A673 (cell line): ENCODE measurements around the gene TGFBR1. TPM values are rescaled to one million over a fixed set of nuclear protein-coding genes. Genes with fewer than 3 reads are reported as not detected.

Experiments
- BruUV-seq: library from RNA; stranded (reverse); fragments of 400-500 nt; replicated peaks from 2 replicates; lab custom pipeline; 2021; lab: Mats Ljungman, UMichigan
- CTCF ChIA-PET: fragments of 300-600 bp; sonication (Branson Sonifier 250); formaldehyde crosslinking; loops from one replicate; lab custom pipeline; 2022; ENCODE audit warnings: antibody characterized with exemption; lab: Charles Lee
- POLR2A ChIA-PET: fragments of 300-600 bp; sonication (Branson Sonifier 250); formaldehyde crosslinking; loops from one replicate; lab custom pipeline; 2022; ENCODE audit warnings: antibody characterized with exemption; ENCODE audit not compliant: low non-redundant PET; lab: Charles Lee
- DNase-seq: peaks from one replicate; pipeline ENCODE4 v3.0.0-alpha.2; 2015; ENCODE audit warnings: low spot score
- H3K27ac ChIP-seq: fragments of 200-600 bp; sonication (generic); 2 replicates; pipeline ENCODE4 v1.5.1; 2016; ENCODE audit warnings: mixed run types, low read depth, mild to moderate bottlenecking, mixed read lengths, antibody characterized with exemption, low read length; ENCODE audit not compliant: poor library complexity, severe bottlenecking
- H3K27me3 ChIP-seq: fragments of 200-600 bp; sonication (generic); replicated peaks from 2 replicates; pipeline ENCODE4 v1.6.1; 2017; ENCODE audit warnings: mixed run types, low read depth, mild to moderate bottlenecking, mixed read lengths, antibody characterized with exemption, low read length; ENCODE audit not compliant: insufficient read depth, poor library complexity
- H3K36me3 ChIP-seq: fragments of 200-600 bp; sonication (generic); 2 replicates; pipeline ENCODE4 v1.6.1; 2016; ENCODE audit warnings: mixed run types, mild to moderate bottlenecking, mixed read lengths, antibody characterized with exemption, low read length; ENCODE audit not compliant: insufficient read depth, poor library complexity, severe bottlenecking
- H3K4me1 ChIP-seq: fragments of 200-600 bp; sonication (generic); 2 replicates; pipeline ENCODE4 v1.6.1; 2017; ENCODE audit warnings: mixed run types, mild to moderate bottlenecking, mixed read lengths, antibody characterized with exemption, low read length; ENCODE audit not compliant: insufficient read depth, poor library complexity, severe bottlenecking
- H3K4me3 ChIP-seq: fragments of 200-600 bp; sonication (generic); 2 replicates; pipeline ENCODE4 v1.5.1; 2016; ENCODE audit warnings: low read depth, mixed run types, mild to moderate bottlenecking, mixed read lengths, low read length; ENCODE audit not compliant: poor library complexity, severe bottlenecking
- H3K9me3 ChIP-seq: fragments of 200-600 bp; sonication (generic); 2 replicates; pipeline ENCODE4 v1.6.1; 2016; ENCODE audit warnings: mixed run types, low read depth, mild to moderate bottlenecking, mixed read lengths, antibody characterized with exemption, low read length; ENCODE audit not compliant: poor library complexity, severe bottlenecking
- CTCF ChIP-seq: fragments of 300-800, 200-600 bp; sonication (generic); conservative IDR thresholded peaks from 2 replicates; pipeline ENCODE4 v1.5.1; 2017; ENCODE audit warnings: low read depth, mild to moderate bottlenecking, antibody characterized with exemption, low read length, moderate library complexity, mixed read lengths
- EZH2 ChIP-seq: fragments of 200-600 bp; sonication (generic); IDR thresholded peaks from 2 replicates; pipeline ENCODE4 v1.6.1; 2017; ENCODE audit warnings: borderline replicate concordance, low read depth, mild to moderate bottlenecking, mixed read lengths, antibody characterized with exemption, low read length; ENCODE audit not compliant: poor library complexity, severe bottlenecking
- intact Hi-C: fragments of 100-400 bp; cut with micrococcal nuclease; formaldehyde crosslinking; loops from one replicate; pipeline ENCODE4 v1.10.0; 2022; ENCODE audit not compliant: unreplicated experiment
- total RNA-seq: library from RNA; stranded (reverse); gene quantifications from 2 replicates; pipeline ENCODE4 v1.2.3, GENCODE V29; 2021

TGFBR1 gene
- total RNA-seq, 1 experiment from 2014 or later: 3.5 TPM

GRCh38 chr9:99073985-99074901 lies 30.7 kb upstream of the TGFBR1 start:
- intact Hi-C loops: no loop called here
- ChIA-PET POLR2A (no interaction called here), CTCF (interaction anchor here (0.7 kb wide), 1 partner anchor 1343 kb away, joined by 3 read pairs; no protein-coding TSS in a partner anchor)
- Histone ChIP-seq H3K36me3 (no peaks in the 10 kb centered on the region), H3K9me3 (no peaks in the 10 kb centered on the region), H3K4me1 (peaks cover 8% of the 10 kb centered on the region), H3K27ac (no peak overlapping the region), H3K4me3 (no peak overlapping the region), H3K27me3 (no peaks in the 10 kb centered on the region)
- BruUV-seq: no TSS peak
- no peak for TF ChIP-seq EZH2
- no peak for TF ChIP-seq CTCF
- no peak for DNase-seq

GRCh38 chr9:99074902-99075245 lies 30.0 kb upstream of the TGFBR1 start:
- ChIA-PET POLR2A (no interaction called here), CTCF (no interaction called here)
- no peak for TF ChIP-seq EZH2
- TF ChIP-seq CTCF: no peak
- BruUV-seq: no TSS peak
- no peak overlapping the region for H3K4me3 ChIP-seq
- peaks cover 2% of the 10 kb centered on the region for H3K4me1 ChIP-seq
- H3K36me3 ChIP-seq: no peaks in the 10 kb centered on the region
- H3K9me3 ChIP-seq: no peaks in the 10 kb centered on the region
- no peak for DNase-seq
- H3K27ac ChIP-seq: no peak overlapping the region
- intact Hi-C loops: no loop called here
- no peaks in the 10 kb centered on the region for H3K27me3 ChIP-seq

GRCh38 chr9:99075246-99075912 lies 29.5 kb upstream of the TGFBR1 start:
- intact Hi-C loops: no loop called here
- H3K36me3 ChIP-seq: no peaks in the 10 kb centered on the region
- no peak overlapping the region for H3K27ac ChIP-seq
- BruUV-seq: no TSS peak
- H3K4me1 ChIP-seq: no peaks in the 10 kb centered on the region
- POLR2A ChIA-PET: no interaction called here
- DNase-seq: no peak
- no peak for TF ChIP-seq CTCF
- TF ChIP-seq EZH2: no peak
- CTCF ChIA-PET: no interaction called here
- H3K9me3 ChIP-seq: no peaks in the 10 kb centered on the region
- no peaks in the 10 kb centered on the region for H3K27me3 ChIP-seq
- H3K4me3 ChIP-seq: no peak overlapping the region
